Neuron (in vitro differentiated cells): ENCODE results near the gene L1TD1.
"Not testable (repeated sequence)": the region's sequence is repeated elsewhere in the genome, so short reads cannot be mapped to it uniquely, and the experiment has no call there.

Experiments
- H2AFZ ChIP-seq: one replicate; pipeline ENCODE4 v1.6.1; 2013; ENCODE audit warnings: low read depth, mild to moderate bottlenecking, inconsistent platforms, low read length, moderate library complexity
- H3K27me3 ChIP-seq: one replicate; pipeline ENCODE4 v1.6.1; 2013; ENCODE audit warnings: low read length; ENCODE audit not compliant: insufficient read depth
- H3K36me3 ChIP-seq: one replicate; pipeline ENCODE4 v1.6.1; 2013; ENCODE audit warnings: low read length; ENCODE audit not compliant: insufficient read depth
- H3K4me1 ChIP-seq: one replicate; pipeline ENCODE4 v1.6.1; 2013; ENCODE audit warnings: low read length; ENCODE audit not compliant: insufficient read depth
- H3K4me3 ChIP-seq: 2 replicates; pipeline ENCODE4 v1.5.1; 2013; ENCODE audit warnings: mild to moderate bottlenecking, low read length, moderate library complexity
- H3K9me3 ChIP-seq: one replicate; pipeline ENCODE4 v1.6.1; 2013; ENCODE audit warnings: low read length

The L1TD1 gene

GRCh38 chr1:62194651-62195544 is at the start of gene L1TD1:
Gene L1TD1 (plus strand): TSS chr1:62194849. CDS start chr1:62206629, 11,780 bp downstream.
- Histone ChIP-seq H2AFZ (no peak within 1 kb of the TSS), H3K4me1 (no peaks in the 10 kb centered on the region), H3K4me3 (no peak within 1 kb of the TSS), H3K9me3 (peaks cover 9% of the 10 kb centered on the region), H3K36me3 (no peaks in the 10 kb centered on the region), H3K27me3 (peaks cover 43% of the 10 kb centered on the region)

GRCh38 chr1:62159940-62160348 is 34.7 kb upstream of the L1TD1 start:
- no peaks in the 10 kb centered on the region for H3K36me3 ChIP-seq
- no peaks in the 10 kb centered on the region for H3K9me3 ChIP-seq
- no peak overlapping the region for H2AFZ ChIP-seq
- no peaks in the 10 kb centered on the region for H3K27me3 ChIP-seq
- H3K4me3 ChIP-seq: no peak overlapping the region
- H3K4me1 ChIP-seq: no peaks in the 10 kb centered on the region

GRCh38 chr1:62161711-62162110 is 32.9 kb upstream of the L1TD1 start:
- Histone ChIP-seq H3K4me3 (no peak overlapping the region), H2AFZ (no peak overlapping the region), H3K27me3 (no peaks in the 10 kb centered on the region), H3K36me3 (no peaks in the 10 kb centered on the region), H3K9me3 (no peaks in the 10 kb centered on the region), H3K4me1 (no peaks in the 10 kb centered on the region)

GRCh38 chr1:62170380-62170779 is 24.3 kb upstream of the L1TD1 start:
- not testable (repeated sequence) for H3K36me3 ChIP-seq, H2AFZ ChIP-seq, H3K4me1 ChIP-seq, H3K4me3 ChIP-seq, H3K9me3 ChIP-seq, H3K27me3 ChIP-seq

- Histone ChIP-seq H3K27me3 (no peaks in the 10 kb centered on the region), H3K36me3 (no peaks in the 10 kb centered on the region), H3K4me3 (no peak overlapping the region), H2AFZ (no peak overlapping the region), H3K9me3 (no peaks in the 10 kb centered on the region), H3K4me1 (no peaks in the 10 kb centered on the region)
These were observed 19.0 kb upstream of the L1TD1 start for GRCh38 chr1:62175568-62176179.

GRCh38 chr1:62176597-62177312 is 17.9 kb upstream of the L1TD1 start:
- Histone ChIP-seq H3K36me3 (no peaks in the 10 kb centered on the region), H3K27me3 (no peaks in the 10 kb centered on the region), H2AFZ (no peak overlapping the region), H3K9me3 (no peaks in the 10 kb centered on the region), H3K4me3 (no peak overlapping the region), H3K4me1 (no peaks in the 10 kb centered on the region)

GRCh38 chr1:62177621-62178020 is 17.0 kb upstream of the L1TD1 start:
- H3K4me1 ChIP-seq: no peaks in the 10 kb centered on the region
- H3K36me3 ChIP-seq: no peaks in the 10 kb centered on the region
- no peaks in the 10 kb centered on the region for H3K27me3 ChIP-seq
- H3K9me3 ChIP-seq: no peaks in the 10 kb centered on the region
- no peak overlapping the region for H2AFZ ChIP-seq
- H3K4me3 ChIP-seq: no peak overlapping the region

- Histone ChIP-seq H3K36me3 (no peaks in the 10 kb centered on the region), H3K4me1 (peaks cover 3% of the 10 kb centered on the region), H2AFZ (no peak overlapping the region), H3K4me3 (no peak overlapping the region), H3K9me3 (no peaks in the 10 kb centered on the region), H3K27me3 (no peaks in the 10 kb centered on the region)
These were observed 16.3 kb upstream of the L1TD1 start for GRCh38 chr1:62178372-62178771.

- not testable (repeated sequence) for H3K27me3 ChIP-seq, H2AFZ ChIP-seq, H3K4me3 ChIP-seq, H3K4me1 ChIP-seq, H3K9me3 ChIP-seq, H3K36me3 ChIP-seq
These were observed 14.6 kb upstream of the L1TD1 start for GRCh38 chr1:62180054-62180453.

GRCh38 chr1:62180639-62181038 is 14.0 kb upstream of the L1TD1 start:
- Histone ChIP-seq H2AFZ (no peak overlapping the region), H3K4me1 (peaks cover 4% of the 10 kb centered on the region), H3K27me3 (no peaks in the 10 kb centered on the region), H3K9me3 (no peaks in the 10 kb centered on the region), H3K4me3 (no peak overlapping the region), H3K36me3 (no peaks in the 10 kb centered on the region)

GRCh38 chr1:62181532-62181931 is 13.1 kb upstream of the L1TD1 start:
- Histone ChIP-seq H3K9me3 (no peaks in the 10 kb centered on the region), H3K4me3 (no peak overlapping the region), H2AFZ (no peak overlapping the region), H3K36me3 (no peaks in the 10 kb centered on the region), H3K4me1 (peaks cover 4% of the 10 kb centered on the region), H3K27me3 (no peaks in the 10 kb centered on the region)

GRCh38 chr1:62182157-62182556 is 12.5 kb upstream of the L1TD1 start:
- not testable (repeated sequence) for H3K27me3 ChIP-seq, H3K4me3 ChIP-seq, H3K36me3 ChIP-seq, H3K9me3 ChIP-seq, H2AFZ ChIP-seq, H3K4me1 ChIP-seq
